HG02884 (cell line): ENCODE measurements around the gene RNF222.
A peak's percentile ranks its signal among the peaks of the same experiment; 100 is the strongest.

Experiments used
- ATAC-seq: cut with Tn5 transposase; IDR thresholded peaks from one replicate; pipeline ENCODE4 v1.9.1; 2021; ENCODE audit warnings: mild to moderate bottlenecking, moderate library complexity; ENCODE audit not compliant: unreplicated experiment

Gene RNF222, protein sequence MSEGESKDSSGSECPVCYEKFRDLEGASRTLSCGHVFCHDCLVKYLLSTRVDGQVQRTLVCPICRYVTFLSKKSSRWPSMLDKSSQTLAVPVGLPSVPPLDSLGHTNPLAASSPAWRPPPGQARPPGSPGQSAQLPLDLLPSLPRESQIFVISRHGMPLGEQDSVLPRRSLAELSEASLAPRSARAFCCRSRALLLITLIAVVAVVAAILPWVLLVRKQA

DNA sequence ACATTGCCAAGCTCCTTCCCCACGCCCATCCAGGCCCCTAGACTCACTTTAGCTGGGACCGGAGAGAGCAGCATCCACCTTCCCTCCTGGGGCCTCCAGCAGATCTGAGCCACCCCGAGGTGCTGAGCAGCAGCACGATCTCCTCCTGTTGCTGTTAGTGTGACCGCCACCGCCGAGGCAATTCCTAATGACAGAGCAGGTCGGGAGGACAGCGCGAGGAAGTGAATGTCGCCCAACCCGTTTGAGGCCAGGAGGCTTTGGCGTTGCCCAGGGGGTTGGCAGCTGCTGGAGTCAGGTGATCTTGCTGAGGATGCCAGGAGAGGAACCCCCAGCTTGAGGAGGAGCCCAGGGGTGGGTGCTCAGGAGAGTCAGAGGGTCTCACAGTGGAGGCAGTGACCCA lies at the start of gene RNF222:
TSS of gene RNF222 (minus strand) at position 192 of the 400 bp plus-strand sequence. CDS start 4,366 bp downstream, outside the sequence.
- no peak for ATAC-seq

DNA sequence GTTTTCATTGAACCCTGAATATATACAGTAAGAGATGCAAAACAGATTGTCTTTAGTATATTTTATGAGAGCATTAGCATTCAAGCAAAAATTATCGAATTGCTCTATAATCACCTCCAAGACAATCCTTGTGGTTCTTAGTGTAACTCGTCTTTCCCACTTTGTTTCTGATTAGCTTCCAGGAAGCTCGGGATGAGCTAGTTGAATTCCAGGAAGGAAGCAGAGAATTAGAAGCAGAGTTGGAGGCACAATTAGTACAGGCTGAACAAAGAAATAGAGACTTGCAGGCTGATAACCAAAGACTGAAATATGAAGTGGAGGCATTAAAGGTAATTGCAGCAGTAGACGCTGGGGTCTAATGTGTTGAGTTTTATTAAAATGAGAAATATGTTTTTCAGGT lies 47.9 kb upstream of the RNF222 start:
- no peak for ATAC-seq

DNA sequence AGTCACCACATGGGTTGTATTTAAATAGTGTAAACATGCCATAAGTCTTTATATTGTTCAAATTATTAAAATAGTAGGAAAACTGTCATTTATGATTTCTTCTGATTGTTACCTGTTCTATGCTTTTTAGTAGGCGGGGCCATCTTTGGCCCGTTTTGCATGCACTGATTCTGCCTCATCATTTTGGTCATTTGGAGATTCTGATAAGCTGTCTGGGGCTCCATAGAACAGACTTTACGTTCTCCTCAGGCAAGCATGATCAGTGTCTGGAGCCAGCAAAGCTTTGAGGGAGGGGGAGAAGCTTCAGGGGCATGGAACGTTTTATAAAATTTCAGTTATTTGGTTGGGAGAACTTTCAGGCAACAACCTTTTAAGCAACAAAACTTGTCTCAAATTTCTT lies 46.9 kb upstream of the RNF222 start:
- ATAC-seq, result no peak

DNA sequence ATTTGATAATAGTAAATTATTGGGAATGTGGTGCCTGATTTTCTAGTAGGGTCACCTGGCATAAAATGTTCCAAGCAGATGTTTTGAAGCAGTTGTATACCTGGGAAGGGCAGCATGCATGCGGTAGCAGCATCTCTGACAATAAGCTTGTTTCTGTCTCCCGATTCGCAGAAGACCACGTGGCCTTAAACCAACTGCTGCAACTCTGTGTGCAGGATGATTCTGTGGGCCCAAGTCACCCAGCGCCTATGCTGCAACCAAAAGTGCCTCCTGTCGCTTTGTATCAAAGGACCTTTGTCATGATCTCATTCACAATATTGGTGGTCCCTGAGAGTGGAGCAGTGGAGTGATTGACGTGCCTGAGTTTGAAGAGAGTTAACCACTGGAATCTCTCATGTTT lies 46.1 kb upstream of the RNF222 start:
- ATAC-seq, result no peak

DNA sequence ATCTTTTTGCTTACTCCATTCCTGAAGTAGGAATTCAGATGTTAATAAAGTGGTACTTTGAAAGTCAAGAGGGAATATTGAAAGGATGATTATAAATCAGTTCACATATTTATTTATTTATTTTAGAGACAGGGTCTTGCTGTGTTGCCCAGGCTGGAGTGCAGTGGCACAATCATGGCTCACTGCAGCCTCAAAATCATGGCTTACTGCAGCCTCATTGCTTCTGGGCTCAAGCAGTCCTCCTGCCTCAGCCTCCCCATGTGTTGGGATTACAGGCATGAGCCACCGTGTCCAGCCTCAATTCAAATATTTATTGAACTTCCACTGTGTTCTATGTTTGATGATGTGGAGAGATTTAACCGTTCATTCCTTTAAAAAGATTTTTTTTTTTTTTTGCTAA lies 44.7 kb upstream of the RNF222 start:
- ATAC-seq, result no peak

DNA sequence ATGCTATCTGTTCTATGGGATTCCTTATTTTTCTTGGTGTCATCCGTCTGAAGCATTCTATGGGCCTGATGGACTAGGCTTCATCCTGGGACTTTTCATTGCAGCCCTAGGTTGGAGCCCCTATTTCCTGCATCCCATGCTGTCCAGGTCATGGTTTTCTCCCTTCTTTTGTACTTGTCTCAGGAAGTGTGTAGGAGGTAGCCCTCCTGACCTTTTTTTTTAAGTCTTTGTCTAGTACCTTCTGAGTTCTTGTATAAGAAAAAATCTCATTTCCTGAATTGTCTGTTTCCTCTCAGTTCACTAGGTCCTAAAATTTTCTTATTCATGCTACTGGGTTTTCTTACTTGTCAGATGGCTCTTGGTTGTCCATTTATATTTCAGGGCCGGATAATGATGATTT lies 44.1 kb upstream of the RNF222 start:
- no peak for ATAC-seq

DNA sequence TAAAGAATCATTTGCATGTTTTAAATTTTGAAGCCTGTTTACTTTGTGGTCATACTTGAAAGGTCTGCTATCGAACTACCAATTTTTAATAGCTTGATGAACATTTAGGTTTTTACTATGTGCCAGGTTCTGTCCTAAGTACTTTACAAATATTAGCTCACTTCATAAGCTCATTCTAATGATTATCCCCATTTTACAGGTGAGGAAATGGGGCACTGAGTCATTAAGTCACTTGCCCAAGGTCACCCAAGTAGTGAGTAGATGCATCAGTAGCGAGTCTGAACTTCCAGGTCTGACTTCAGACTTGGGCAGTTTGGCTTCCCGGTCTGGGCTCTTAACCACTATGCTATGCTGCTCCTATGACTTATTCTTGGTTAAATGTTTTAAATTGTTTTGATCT lies 42.1 kb upstream of the RNF222 start:
- ATAC-seq, result no peak

DNA sequence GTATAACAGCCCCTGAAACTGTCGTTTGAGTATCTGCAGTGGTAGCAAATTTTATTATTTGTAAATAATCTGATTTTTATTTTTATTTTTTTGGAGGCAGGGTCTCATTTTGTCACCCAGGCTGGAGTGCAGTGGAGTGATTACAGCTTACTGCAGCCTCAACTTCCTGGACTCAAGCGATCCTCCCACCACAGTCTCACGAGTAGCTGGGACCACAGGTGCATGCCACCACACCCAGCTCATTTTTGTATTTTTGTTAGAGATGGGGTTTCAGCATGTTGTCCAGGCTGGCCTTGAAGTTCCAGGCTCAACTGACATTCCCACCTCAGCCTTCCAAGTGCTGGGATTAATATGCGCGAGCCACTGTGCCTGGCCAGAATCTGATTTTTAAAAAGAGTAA lies 40.8 kb upstream of the RNF222 start:
- ATAC-seq, result no peak

DNA sequence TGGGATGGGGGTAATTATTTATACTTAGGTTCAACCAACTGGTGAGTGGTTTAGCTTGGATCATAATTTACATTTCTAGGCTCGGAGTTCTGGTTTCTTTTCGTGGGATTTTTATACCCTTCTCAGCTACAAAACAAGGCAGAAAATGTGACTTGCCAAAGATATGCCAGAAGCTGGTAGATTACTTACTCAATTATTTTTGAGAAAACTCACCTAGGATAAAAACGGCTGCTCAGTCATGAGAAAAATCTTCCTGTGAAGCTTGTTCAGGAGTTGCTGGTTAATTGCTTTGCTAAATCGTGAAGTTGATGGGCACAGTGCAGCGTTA lies 39.2 kb upstream of the RNF222 start:
- ATAC-seq, result no peak

DNA sequence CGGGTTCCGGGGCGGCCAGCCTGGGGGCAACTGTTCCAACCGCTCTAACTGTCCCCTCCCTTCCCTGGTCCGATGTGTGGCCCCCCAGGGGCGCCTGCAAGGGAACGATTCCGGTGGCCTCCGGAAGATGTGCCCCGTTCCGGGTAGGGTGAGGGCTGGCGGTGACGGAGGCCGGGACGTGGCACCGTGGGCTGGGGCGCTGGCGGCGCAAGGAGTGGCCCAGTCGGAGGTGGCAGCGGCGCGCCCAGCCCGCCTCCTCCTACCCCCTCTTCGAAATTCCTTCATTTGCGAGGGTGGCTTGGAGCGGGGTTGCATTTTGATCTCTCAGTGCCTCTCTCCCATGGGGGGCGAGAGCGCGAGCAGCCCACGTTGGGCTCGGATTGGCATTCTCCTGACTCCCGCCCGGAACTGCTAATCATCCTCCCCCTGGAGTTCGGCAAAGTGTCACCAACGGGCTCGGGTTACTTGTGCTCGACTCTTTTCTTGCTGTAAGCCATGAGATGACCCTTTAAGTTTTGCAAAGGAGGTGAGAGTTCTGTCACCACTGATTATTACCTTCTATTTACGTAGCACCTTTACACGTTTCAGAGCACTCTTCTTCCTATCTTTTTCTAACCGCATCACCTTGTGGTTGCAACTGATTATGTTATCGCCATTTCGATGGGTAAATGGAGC lies 38.7 kb upstream of the RNF222 start:
- peak; percentile 40 for ATAC-seq

DNA sequence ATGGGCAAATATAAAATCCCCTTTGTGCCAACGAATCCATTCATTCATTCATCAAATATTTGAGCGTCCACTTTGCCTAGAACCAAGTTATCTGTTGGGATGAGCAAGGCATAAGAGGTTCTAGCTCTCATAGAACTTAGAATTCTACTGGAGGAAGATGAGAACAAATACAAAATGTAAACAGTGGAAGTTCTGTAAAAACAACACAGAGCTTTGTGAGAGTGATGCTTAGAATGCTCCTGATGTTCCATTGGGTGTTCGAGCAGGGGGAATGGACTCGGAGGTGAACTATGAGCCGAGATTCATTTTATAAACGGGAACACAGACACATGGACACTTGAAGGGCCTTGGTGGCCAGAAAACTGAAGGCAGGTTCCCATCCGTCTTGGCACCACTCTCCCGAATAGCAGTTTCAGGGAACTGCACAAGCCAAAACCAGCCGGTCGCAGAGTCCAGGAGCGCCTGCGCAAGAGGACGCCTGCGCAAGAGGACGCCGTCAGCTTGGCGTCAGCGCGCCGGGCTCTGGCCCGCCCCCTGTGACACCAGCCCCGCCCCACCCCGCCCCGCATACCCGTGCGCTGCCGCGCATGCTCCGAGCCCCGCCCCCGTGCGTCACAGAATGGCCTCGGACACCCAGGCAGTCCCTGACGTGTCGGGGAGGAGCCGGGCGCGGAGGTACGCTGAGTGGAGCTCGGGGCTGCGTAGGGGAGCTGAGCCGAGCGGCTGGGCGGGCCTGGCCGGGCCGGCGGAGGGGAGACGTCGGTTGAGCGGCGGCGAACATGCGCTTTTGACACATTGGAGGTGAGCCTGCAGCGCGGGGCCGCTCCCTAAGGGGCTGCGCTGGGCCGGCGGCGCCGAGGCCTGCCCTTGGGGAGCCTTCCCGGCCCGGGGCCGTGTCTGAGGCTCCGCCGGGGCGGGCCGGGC lies 37.9 kb upstream of the RNF222 start, which contains the start of gene NDEL1:
TSS of gene NDEL1 (plus strand) at position 640 of the 924 bp plus-strand sequence. CDS start 8,388 bp downstream, outside the sequence.
- ATAC-seq, result peak; percentile 94

DNA sequence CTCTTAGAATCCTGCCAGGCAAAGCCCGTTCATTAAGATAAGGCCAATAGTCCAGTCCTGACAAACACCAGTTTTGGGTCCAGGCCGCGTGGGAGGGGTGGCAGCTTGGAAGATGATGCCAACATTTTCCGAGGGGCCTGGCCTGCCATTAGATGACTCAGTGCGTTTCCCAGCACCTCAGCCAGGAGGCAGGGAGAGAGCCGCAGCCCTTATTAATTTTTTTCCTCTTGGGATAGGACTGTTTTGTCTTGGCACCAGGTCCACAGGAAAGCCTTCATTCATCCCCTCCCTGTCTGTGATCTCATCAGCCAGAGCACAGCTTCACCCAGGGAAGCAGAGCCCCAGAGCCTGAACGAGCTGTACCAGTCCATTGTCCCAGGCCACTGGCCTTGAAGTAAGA lies 33.3 kb upstream of the RNF222 start:
- ATAC-seq, result no peak

DNA sequence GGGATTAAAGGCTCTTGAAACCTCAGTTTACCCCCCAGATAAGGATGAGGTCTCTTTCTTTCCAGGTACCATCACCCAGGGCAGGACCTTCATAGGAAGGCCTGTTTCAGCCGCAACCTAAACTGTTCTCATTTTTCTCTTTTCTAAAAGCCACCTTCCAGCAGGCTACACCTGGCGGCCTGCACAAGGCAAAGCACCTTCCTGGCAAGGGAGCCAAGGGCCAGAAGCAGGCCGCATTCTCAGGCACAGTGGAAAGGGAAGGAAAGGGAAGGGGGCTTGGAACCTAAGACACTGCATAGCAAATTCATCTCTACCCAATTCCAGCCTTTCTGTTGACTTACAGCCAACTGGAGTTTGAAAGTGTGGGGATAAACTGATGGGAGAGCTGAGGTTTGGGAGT lies 29.2 kb upstream of the RNF222 start:
- ATAC-seq, result no peak

DNA sequence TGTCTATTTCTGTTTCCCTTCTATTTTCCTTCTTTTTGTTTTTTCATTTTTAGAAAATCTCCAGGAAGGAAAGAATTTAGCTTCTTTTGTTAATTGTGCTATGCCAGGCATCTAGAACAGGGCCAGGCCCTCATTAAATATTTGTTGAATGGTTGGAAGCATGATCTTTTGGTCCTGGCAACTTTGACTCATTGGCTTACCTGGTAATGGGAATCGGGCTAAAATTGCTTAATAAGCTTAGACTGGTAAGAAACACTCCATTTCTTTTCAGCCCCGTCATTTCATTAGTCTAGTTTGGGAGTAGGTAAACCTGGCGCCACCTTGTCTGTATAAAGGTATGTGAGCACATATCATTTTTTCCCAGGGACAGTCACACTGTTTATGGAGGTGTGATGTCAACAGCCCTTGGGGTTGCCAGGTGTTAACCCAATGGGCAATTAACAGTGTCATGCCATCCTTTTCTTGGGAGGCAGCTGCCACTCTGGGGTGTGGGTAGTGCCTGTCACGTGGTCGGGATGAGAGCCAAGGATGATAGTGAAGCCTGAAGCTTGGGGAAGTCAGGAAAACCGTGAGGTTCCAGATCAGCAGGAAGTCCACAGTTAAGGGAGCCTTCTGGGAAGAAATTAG lies 28.6 kb upstream of the RNF222 start:
- ATAC-seq, result no peak

DNA sequence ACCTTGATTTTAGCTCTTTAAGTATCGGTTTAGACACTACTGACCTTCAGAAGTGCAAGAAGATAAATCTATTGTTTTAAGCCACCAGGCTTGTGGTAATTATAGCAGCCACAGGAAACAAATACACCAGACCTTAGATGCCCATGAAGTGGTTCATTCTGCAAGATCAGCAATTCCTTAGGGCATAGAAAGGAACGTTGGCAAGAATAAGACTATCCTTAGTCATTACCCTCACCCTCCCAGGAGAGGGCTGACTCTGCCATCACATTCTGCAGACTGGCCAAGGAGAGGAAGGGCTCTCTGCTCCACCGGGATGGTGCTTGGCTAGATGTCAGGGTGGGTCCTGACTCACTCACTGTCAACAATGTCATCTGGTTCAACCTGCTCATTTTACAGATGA lies 23.9 kb upstream of the RNF222 start:
- no peak for ATAC-seq

DNA sequence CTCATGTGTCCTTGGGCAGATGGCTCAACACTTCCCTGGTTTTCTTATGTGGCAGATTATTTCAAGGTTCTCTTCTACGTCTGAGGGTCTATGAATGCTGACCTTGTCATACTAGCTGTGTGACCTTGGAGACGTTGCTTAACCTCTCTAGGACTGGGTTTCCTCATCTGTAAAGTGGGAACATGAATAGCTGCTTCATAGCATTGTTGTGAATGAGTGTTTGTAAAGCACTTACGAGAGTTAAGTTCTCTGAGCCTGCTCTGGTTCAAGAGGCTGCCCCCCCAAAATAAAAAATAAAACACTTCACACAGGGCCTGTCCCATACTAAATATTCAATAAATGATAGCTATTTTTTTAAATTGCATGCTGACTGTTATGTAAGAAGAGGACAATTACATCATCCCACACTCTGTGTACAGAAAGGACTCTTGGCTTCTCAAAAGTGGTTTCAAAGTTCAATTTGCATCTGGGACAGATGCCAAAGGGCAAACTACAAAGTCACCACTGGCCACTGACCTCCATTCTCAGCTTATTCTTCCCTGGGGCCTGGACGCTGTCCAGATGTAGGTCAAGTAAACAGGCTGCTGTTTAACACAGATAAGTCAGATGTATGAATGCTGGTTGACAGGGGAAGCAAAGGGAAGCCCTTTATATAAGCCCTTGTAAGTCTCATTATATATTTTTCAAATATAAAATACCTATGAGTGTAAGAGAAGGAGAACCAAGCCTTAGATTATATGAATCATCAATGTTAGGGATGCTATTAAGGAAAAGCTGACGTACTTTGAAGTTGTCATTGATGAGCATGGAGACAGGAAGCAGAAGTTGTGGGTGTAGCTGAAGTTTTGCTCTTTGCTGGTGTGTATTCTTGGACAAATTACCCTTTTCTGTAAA lies 22.7 kb upstream of the RNF222 start:
- ATAC-seq, result no peak

DNA sequence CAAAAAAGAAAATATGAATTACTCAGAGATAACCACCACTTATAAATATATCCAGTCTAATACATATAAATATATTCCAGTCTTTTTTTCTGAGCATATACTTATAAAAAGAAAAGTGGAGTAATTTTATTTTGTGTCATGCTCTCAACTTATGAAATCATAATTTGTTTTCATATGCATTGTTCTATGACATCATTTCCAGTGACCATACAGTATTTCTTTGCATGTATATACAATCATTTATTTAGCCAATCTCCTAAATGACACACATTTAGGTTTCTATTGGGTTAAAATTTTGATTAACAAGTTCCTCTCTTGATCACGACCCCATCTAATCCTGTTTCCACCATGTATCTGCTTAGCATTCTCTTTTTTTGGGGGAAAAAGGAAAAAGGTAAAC lies 21.7 kb upstream of the RNF222 start:
- ATAC-seq, result no peak

DNA sequence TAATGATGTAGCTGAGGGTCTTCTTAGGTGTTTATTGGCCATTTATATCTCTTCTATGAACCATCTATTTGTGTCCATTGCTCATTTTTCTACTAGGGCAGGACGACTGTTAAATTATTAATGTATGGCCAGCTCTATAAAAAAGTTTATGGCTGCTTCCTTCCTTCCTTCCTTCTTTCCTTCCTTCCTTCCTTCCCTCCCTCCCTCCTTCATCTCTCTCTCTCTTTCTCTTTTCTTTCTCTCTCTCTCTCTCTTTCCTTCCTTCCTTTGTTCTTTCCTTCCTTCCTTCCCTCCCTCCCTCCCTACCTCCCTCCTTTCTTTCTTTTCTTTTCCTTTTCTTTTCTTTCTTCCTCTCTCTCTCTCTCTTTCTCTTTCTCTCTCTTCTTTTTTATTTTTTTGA lies 20.8 kb upstream of the RNF222 start:
- no peak for ATAC-seq

DNA sequence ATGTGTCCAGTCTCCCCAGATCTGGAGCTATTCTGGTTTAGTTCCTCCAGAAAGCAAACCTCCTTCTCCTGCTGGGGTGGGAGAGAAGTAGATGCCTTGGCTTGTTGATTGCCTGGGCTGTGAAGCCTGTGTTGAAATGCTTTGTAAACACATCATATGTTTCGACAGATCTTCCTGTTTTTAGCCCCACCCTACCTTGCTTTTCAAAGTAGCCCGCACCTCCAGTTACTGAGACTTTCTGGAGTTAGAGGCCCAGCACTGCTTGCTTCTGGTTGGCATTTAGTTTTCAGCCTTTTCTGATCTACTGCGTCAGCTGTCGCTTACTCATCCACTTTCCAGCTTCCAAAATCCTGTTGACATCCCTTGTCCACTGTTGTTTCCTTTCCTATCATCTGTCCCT lies 20.2 kb upstream of the RNF222 start:
- ATAC-seq, result no peak

DNA sequence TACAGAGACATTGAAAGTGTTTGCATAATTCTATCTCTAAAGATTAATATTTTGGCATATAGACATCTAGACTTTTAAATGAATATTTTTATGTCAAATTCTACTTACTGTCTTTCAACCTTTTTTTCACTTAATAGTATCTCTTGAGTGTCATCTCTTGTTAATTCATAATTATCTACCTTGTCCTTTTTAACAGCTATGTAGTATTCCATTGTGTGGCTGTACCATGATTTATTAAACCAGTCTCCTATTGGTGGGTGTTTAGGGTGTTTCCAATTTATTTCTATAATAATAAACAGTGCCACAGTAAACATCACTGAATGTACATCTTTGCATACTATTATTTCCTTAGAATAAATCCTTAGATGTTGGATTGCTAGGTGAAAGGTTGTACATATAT lies 16.3 kb upstream of the RNF222 start:
- ATAC-seq, result no peak
